ENCODE measurements around the gene LPP.

DNA sequence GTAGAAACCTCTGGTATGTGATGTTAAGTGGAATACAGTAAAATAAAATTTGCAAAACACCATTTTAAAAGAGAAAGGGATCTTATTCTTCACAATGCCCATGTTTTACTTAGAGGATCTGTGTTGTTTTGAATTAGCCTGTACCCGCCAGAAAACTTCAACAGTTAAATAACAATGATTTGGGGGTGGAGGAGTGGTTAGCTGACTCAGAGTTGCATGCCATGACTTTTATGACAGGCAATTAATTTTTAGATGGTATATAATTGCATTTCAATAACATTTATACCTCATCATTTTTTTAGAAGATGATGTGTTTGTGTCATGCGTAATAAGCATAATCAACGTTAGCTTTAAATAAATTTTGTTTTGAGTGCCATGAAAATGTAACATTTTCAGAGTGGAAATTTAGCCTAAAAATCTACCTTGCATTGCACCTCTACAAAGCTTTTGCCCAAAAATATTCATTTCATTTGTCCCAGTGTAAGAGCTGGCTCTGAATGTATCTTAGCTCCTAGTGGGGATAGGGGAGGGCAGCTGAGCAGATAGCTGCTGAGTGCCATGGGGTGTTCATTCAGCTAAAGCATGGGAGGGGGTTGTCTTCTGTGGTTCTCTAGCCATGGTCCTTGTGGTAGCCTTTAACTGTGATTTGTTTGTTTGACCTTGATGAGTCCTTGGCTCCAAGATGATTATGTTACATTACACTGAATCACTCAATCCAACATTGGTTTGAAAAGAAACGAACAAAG, 379.8 kb downstream of the LPP start:
- TF ChIP-seq, protein P1, sequence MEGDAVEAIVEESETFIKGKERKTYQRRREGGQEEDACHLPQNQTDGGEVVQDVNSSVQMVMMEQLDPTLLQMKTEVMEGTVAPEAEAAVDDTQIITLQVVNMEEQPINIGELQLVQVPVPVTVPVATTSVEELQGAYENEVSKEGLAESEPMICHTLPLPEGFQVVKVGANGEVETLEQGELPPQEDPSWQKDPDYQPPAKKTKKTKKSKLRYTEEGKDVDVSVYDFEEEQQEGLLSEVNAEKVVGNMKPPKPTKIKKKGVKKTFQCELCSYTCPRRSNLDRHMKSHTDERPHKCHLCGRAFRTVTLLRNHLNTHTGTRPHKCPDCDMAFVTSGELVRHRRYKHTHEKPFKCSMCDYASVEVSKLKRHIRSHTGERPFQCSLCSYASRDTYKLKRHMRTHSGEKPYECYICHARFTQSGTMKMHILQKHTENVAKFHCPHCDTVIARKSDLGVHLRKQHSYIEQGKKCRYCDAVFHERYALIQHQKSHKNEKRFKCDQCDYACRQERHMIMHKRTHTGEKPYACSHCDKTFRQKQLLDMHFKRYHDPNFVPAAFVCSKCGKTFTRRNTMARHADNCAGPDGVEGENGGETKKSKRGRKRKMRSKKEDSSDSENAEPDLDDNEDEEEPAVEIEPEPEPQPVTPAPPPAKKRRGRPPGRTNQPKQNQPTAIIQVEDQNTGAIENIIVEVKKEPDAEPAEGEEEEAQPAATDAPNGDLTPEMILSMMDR (IDR thresholded peaks at IDR 0.05): no peak
- TF ChIP-seq POLR2A (IDR thresholded peaks at IDR 0.05): no peak

Data from right lobe of liver (tissue), 4 donors.